IPS-NIHi11 (cell line): ENCODE data around the gene CACNG6.
"Not testable (repeated sequence)": the region's sequence is repeated elsewhere in the genome, so short reads cannot be mapped to it uniquely, and the experiment has no call there.

ENCODE experiments used
- DNase-seq: peaks from one replicate; pipeline ENCODE4 v3.0.0; 2012; ENCODE audit warnings: mixed read lengths, low spot score

Gene CACNG6

DNA sequence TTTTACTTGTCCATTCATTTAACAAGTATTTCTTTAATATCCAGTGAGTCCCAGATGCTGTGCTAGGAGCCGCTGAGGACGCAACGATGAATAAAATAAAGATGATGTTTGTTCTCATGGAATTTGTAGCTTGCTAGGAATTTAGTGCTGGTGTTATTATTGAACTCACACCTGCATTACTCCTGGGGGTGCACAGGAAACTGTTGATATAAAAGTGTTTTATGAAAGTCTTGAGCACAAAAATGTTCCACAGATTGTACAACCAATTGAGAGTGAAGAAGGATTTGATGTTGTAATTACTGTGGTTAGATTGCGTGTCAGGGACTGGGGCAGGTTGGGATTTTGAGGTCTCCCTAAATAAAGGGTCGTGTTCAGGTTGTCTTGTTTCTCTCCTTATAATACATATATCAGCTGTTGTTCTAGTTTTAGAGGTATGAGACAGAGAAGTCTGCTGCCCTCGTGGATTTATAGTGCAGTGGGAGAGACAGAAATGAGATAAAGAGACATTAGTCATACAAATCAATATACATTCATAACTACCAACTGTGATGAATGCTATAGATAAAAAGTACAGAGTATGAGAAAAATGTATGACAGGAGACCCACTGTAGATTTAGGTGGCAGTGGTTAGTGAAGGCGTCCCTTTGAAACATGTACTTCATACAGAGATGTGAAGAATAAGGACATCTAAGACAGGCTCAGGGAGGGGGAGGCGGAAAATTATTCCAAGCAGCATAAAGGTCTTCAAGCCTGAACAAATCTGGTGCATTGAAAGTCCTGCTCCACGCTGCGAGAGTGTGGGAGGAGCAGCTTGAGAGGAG is 11.3 kb downstream of the CACNG6 start:
- DNase-seq: no peak

GRCh38 chr19:54009440-54009839 is 18.0 kb downstream of the CACNG6 start:
- DNase-seq: no peak

GRCh38 chr19:54010474-54010873 is 19.0 kb downstream of the CACNG6 start:
- no peak for DNase-seq

- DNase-seq: peak; percentile 61
These were observed 20.2 kb downstream of the CACNG6 start for GRCh38 chr19:54011507-54012211.

DNA sequence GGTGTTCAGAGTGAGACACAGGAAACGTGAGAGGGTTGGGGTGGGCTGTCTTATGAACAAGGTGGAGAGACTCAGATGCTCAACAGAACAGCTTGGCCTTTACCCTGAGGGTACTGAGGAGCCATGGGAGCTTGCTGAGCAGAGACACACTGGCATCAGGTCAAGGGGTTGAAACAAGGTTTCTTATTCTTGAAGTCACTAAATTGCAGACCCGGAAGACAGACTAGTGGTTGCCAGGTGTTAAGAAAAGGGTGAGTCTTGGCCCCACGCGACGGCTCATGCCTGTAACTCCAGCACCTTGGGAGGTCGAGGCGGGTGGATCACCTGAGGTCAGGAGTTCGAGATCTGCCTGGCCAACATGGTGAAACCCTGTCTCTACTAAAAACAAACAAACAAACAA is 22.4 kb downstream of the CACNG6 start:
- no peak for DNase-seq

GRCh38 chr19:54014920-54015560 is 23.6 kb downstream of the CACNG6 start:
- DNase-seq: no peak

DNA sequence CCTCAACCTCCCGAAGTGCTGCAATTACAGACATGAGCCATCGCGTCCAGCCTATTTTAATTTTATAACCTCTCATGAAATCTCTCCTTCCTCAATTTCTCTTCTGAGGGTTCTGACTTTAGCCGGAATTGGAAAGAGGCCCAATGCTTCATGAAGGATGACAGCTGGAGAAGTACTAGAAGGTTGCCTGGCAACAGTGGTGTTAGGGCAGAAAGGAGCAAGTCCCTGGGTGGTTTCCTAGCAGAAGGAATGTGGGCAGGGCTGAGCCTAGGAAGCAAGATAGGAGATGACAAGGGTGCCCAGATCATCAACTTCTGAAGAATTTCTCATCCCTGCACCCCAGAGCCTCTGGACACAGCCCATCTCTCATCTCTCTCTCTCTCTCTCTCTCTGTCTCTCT is 25.8 kb downstream of the CACNG6 start:
- no peak for DNase-seq

DNA sequence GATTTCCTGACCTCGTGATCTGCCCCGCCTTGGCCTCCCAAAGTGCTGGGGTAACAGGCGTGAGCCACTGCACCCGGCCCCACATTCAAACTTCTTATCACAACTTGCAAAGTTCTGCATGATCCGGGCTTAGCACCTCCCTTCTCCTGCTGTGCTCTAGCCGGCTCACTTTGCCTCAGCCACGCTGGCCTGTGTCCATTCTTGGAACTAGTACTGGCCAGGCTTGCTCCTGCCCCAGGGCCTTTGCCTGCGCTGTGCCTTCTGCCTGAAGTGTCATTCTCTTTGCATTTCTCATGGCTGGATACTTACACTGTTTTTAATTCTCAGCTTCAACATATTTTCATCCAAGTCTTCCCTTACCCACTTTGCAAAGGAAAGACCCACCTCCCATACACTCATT is 29.9 kb downstream of the CACNG6 start:
- no peak for DNase-seq

- DNase-seq: no peak
These were observed 30.5 kb downstream of the CACNG6 start for GRCh38 chr19:54021932-54022331.

DNA sequence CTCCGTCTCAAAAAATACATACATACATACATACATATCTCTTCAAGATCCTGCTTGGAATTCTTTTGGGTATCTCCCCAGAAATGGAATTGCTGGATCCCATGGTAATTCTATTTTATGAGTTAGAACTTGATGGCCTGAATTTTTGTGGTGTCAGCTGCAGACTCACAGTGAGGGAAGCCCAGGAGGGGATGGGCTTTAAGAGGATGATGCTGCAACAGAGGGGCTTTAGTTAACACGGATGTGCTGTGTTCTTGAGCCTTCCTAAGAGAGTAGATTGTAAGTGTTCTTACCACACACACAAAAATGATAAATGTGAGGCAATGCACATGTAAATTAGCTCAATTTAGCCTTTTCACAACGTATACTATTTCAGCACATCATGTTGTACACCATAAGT is 31.8 kb downstream of the CACNG6 start:
- no peak for DNase-seq

- no peak for DNase-seq
These were observed 33.2 kb downstream of the CACNG6 start for GRCh38 chr19:54024660-54025059.

DNA sequence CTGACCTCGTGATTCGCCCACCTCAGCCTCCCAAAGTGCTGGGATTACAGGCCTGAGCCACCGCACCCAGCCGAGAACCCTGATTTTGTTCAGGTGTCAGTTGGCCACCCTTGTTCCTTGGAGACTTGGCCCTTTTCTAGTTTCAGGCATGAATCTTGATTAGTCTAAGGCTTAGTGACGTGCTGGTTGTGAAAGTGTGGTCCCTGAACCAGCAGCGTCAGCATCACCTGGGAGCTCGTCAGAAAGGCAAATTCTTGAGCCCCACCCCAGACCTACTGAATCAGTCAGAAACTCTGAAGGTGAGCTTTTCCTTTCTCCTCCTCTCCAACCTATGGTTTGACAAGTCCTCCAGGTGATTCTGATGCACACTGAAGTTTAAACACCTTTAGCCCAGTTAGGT is 35.2 kb downstream of the CACNG6 start:
- DNase-seq: no peak

GRCh38 chr19:54029301-54029700 is 37.9 kb downstream of the CACNG6 start:
- no peak for DNase-seq

- peak; percentile 73 for DNase-seq
These were observed 38.6 kb downstream of the CACNG6 start for GRCh38 chr19:54029930-54030490.

GRCh38 chr19:54030895-54031586 is 39.6 kb downstream of the CACNG6 start:
- DNase-seq: no peak

GRCh38 chr19:54035215-54036178 is 44.1 kb downstream of the CACNG6 start:
- DNase-seq: peak; percentile 35

DNA sequence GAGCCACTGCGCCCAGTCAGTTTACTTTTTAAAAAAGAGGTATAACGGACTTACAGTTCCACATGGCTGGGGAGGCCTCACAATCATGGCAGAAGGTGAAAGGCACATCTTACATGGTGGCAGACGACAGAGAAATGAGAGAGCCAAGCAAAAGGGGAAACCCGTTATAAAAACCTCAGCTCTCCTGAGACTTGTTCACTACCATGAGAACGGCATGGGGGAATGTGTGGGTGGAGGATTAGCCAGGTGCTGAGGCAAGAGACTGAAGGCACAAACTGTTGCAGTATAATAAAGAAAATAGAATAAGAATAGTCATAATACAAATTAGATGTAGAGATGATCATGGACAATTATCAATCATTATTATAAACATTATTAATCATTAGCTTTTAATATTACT is 45.1 kb downstream of the CACNG6 start:
- DNase-seq: not testable (repeated sequence)

DNA sequence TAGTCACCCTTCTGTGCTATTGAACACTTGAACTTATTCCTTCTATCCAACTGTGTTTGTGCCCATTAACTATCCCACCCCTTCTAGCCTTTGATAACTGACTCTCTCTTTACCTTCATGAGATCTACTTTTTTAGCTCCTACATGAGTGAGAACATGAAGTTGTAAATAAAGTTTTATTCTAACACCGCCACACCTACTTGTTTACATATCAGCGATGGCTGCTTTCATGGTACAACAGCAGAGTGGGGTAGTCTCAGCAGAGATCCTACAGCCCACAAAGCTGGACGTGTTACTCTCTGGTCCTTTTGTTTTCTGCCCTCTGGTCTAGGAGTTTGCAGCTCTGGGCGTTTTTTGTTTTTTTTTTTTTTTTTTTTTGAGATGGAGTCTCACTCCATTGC is 48.6 kb downstream of the CACNG6 start:
- DNase-seq: no peak

DNA sequence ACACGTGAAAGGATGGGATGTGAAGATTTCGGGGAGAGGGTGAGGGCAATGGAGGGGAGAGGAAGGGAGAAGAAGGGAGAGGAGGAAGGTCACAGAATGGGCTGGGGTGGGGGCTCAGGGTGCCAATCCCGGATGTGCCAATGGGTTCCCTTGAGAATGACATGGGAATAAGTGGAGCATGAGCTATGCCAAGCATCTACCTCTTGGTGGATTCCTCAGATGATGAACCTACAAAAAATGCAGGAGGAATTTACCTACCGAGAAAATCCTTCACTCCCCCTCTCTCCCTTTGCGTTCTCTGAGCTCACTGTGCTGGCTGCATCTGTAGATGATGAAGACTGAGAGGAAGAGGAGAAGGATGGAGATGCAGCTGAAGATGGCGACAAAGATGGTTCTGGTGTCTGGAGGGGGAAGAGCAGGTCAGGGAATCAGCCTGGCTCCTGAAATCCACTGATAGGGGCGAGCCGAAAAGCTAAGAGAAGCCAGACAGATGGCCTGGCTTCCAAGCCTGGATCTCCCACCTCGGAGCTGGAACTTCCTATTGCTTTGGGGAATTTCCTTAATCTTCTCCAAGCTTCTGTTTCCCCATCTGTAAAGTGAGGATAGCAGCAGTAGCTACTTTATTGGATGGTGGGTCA is 50.7 kb downstream of the CACNG6 start:
- no peak for DNase-seq

GRCh38 chr19:54042989-54043388 is 51.6 kb downstream of the CACNG6 start:
- DNase-seq: no peak
